GM19025 (cell line): ENCODE results near the gene RREB1.

Experiments
- ATAC-seq: cut with Tn5 transposase; IDR thresholded peaks from one replicate; pipeline ENCODE4 v1.9.1; 2021; ENCODE audit warnings: mild to moderate bottlenecking, low read depth, moderate library complexity; ENCODE audit not compliant: unreplicated experiment

Gene RREB1

DNA sequence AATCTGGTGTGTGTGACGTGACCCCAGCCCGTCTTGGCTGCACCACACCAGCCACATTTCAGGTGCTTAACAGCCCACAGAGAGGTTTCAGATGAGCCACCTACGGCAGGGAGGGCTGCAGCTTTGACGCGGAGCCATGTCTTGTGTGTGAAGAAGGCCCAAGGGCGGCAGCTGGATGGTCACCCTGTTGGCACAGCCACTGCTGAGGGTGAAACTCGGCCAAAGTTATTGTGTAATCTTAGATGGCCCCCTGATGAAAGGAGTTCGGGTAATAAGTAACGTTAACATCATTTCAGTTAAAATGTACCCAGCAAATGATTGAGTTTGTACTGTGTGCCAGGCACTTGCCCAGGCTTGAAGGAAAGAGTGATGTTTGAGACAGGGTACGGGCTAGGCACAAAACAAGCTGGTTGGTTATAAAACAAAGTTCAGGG, 108.1 kb downstream of the RREB1 start:
- ATAC-seq: peak; percentile 84

DNA sequence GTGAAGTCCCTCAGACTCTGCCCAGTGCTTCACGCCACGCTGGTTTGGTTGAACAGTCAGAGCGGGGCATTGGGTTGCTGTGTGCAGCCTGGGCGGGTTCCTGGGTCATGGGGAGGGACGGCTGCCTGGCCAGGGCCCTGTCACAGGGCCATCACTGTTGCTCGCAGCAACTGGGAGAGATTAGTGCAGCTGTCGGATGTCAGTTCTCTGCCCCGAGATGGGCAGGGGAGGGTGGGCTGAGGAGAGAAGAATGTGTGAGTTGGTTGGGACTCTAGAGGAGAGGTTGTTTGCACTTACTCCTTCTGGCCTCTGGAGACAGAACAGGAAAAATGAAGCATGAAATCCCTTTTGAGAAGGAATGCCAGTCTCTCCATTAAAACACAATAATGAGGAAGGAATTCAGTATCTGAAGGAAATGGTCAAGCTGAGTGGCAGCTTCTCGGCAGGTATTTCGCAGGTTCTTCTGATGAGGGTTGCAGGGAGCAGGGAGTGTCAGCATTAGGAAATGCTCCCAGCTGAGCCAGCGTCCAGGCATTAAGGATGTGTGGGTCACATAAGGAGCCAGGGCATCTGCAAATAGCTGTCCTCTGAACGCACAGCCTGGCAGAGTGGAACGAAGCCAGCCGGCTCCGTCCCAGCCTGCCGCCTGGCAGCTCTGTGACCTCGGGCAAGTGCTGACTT, 109.3 kb downstream of the RREB1 start:
- ATAC-seq: no peak

DNA sequence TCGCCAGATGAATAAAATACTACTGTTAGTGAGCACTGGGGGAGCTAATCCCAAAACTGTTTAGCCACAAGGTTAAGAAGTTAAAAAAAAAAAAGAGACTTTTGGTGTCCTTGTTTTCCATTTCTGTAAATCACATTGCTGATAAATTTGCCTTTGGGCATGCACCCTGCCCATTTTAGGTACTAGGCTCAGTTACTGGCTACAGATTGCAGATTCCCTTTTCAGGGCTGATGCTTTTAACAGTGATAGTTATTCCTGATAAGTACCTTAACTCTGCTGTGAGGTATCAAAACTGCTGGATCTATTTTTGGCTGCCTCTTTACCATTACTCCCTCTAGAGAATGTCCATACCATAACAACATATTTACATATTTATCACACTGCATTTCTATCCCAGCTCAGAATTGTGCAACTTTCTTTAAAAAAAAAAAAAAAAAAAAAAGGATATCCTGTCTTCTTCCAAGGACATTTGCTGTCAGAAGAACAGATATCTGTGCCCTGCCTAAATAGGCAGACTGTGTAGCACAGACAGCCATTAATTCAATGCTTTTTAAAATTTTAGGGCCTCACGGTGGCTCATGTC, 110.7 kb downstream of the RREB1 start:
- no peak for ATAC-seq

DNA sequence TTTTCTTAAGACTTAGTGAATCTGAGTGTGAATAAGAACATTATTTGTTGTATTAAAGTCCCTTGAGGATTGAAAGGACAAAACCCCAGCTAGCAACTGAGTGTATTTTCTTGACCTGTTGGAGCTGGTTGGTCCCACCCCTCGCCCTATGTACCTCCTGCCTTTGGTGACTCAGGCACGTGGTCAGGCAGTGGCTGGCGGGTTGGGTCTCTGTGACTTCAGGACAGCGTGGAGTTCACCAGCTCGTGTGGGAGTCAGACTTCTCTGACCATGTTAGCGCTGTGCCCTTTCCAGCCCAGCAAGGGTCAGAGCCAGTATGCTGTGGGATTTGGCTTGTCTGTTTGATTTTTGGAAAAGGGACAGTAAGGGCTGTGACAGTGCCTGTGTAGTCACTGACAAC, 111.5 kb downstream of the RREB1 start:
- no peak for ATAC-seq

DNA sequence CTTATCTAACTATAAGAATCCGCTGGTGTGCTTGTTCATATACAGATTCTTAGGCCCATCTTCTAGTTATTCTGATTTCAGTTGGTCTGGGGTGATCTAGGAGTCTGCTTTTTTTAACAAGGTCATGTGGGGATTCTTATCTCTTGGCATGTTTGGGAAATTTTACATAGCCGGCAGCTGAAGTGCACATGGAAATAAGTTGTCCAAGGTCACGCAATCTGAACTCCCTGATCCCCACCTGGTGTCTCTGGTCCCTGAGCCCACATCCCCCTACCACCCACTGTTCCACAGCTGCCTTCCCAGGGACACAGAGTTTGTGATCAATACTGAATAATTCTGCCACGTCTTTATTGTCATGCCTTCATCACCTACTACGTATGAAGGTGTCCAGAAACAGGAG, 114.4 kb downstream of the RREB1 start:
- ATAC-seq: no peak

DNA sequence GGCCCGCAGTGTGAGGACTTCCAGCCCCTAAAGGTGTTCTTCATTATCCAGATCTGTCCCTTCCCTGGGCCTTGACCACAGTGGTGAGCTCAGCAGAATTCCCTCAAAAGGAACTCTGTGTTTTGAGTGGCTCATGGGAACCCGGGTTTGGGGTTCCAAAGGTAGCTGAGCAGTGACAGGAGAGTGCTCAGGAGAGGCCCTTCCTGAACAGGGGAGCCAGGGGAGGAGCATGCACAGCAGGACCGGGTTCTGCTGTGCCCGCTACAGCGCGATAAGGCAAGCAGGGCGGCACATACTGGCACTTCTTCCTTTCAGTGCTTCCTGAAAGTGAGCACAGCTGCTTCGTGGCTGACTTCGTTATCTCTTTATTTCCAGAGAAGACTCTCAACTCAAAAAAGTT, 117.0 kb downstream of the RREB1 start:
- ATAC-seq: no peak

DNA sequence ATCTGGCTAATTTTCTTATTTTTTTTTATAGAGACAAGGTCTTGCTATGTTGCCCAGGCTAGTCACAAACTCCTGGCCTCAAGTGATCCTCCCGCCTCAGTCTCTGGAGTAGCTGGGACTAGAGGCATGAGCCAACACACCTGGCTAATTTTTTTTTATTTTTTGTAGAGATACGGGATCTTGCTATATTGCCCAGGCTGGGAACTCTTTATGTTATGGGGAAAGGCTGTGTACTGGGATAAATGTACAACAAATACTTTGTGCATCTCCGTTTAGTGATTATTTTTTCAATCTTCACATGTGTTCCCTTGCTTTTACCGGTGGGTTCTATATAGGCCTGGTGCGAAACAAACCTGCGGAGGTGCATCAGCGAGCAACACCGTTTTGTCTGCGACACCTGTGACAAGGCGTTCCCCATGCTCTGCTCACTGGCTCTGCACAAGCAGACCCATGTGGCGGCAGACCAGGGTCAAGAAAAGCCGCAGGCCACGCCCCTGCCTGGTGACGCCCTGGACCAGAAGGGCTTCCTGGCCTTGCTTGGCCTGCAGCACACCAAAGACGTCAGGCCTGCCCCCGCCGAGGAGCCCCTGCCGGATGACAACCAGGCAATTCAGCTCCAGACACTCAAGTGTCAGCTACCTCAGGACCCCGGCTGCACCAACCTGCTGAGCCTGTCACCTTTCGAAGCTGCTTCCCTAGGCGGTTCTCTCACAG, 121.1 kb downstream of the RREB1 start:
- ATAC-seq: no peak

DNA sequence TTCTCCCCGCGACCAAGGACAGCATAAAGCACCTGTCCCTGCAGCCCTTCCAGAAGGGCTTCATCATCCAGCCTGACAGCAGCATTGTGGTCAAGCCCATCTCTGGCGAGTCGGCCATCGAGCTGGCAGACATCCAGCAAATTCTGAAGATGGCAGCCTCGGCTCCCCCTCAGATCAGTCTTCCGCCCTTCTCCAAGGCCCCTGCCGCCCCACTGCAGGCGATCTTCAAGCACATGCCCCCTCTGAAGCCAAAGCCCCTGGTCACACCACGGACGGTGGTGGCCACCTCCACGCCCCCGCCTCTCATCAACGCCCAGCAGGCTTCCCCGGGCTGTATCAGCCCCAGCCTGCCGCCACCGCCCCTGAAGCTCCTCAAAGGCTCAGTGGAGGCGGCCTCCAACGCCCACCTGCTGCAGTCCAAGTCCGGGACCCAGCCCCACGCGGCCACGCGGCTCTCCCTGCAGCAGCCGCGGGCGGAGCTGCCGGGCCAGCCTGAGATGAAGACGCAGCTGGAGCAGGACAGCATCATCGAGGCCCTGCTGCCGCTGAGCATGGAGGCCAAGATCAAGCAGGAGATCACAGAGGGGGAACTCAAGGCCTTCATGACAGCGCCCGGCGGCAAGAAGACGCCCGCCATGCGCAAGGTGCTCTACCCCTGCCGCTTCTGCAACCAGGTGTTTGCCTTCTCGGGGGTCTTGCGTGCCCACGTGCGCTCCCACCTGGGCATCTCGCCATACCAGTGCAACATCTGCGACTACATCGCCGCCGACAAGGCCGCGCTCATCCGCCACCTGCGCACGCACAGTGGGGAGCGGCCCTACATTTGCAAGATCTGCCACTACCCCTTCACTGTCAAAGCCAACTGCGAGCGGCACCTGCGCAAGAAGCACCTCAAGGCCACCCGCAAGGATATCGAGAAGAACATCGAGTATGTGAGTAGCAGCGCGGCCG, 121.9 kb downstream of the RREB1 start:
- no peak for ATAC-seq

DNA sequence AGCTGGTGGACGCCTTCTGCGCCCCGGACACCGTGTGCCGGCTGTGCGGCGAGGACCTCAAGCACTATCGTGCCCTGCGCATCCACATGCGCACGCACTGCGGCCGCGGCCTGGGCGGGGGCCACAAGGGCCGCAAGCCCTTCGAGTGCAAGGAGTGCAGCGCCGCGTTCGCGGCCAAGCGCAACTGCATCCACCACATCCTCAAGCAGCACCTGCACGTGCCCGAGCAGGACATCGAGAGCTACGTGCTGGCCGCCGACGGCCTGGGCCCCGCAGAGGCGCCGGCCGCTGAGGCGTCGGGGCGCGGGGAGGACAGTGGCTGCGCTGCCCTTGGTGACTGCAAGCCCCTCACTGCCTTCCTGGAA, 122.5 kb downstream of the RREB1 start:
- no peak for ATAC-seq

DNA sequence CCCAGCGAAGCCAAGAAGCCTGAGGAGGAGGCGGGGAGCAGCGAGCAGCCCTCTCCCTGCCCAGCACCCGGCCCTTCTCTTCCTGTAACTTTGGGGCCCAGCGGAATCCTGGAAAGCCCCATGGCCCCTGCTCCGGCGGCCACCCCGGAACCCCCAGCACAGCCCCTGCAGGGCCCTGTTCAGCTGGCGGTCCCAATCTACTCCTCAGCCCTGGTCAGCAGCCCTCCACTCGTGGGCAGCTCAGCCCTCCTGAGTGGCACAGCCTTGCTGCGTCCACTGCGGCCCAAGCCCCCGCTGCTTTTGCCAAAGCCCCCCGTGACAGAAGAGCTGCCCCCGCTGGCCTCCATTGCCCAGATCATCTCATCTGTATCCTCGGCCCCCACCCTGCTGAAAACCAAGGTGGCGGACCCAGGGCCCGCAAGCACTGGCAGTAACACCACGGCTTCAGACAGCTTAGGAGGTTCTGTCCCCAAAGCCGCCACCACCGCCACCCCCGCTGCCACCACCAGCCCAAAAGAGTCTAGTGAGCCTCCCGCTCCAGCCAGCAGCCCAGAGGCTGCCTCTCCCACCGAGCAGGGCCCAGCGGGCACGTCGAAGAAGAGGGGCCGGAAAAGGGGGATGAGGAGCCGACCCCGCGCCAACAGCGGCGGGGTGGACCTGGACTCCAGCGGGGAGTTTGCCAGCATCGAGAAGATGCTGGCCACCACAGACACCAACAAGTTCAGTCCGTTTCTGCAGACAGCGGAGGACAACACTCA, 123.4 kb downstream of the RREB1 start:
- ATAC-seq: no peak

DNA sequence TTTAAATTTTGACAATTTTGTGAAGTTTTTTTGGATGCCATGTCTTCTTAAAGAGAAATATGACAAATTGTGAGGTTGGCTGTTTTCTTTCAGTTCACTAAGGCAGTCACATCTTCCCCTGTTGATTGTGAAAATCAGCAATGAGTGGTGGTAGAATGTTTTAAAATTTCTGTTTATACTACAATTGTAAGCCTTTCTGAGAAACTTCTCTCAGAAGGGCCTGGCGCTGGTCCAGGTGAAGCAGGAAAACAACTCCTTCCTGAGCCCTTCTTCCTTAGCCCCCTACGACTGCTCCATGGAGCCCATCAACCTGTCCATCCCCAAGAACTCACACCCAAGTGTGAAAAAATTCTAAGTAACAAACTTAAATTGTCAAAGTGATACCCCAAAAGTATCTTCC, 124.6 kb downstream of the RREB1 start:
- ATAC-seq: no peak

DNA sequence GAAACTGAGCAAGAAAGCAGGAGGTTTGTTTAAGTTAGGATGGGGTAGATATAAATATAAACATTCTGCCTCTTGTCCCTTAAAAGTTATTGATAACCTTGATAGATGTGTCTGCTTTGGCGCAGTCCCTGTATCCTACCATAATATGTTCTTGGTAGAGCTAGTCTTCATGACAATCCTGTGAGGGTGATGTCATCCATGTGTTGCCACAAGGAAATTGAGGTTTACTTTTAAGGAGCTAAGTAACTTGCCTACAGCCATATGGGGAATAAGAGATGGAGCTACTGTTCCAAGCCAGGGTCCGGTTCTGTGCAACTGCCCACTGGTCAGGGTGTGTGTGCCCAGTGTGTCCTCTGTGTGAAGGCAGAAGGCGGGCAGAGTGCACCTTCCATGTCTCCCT, 126.8 kb downstream of the RREB1 start:
- ATAC-seq: no peak

DNA sequence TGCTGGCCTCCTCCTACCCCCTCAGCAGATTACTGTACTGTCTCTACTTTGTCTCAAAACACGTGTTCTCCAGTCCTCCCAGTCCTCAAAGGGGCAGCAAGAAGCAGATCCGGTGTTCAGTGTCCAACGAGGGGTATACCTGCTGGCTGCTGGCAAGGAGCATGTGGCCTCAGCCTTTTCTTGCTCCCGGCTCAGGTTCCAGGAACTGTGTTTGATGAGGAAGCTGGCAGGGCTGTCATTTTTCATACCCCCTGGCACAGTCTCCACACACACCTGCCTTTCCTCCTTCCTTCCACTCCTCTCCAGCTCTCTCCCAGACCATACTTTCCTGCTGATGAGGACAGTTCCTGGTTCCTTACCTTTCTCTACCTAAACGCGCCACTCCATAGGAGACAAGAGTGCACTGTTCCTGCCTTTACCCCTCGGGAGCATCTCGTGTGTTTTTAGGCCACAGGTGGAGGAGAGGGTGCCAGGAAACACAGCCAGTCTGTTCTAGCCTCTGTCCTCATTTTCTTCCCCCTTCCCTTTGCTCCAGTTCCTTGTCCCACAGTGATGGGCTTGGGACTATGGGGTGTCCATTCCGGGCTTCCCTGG, 128.0 kb downstream of the RREB1 start:
- ATAC-seq: no peak

DNA sequence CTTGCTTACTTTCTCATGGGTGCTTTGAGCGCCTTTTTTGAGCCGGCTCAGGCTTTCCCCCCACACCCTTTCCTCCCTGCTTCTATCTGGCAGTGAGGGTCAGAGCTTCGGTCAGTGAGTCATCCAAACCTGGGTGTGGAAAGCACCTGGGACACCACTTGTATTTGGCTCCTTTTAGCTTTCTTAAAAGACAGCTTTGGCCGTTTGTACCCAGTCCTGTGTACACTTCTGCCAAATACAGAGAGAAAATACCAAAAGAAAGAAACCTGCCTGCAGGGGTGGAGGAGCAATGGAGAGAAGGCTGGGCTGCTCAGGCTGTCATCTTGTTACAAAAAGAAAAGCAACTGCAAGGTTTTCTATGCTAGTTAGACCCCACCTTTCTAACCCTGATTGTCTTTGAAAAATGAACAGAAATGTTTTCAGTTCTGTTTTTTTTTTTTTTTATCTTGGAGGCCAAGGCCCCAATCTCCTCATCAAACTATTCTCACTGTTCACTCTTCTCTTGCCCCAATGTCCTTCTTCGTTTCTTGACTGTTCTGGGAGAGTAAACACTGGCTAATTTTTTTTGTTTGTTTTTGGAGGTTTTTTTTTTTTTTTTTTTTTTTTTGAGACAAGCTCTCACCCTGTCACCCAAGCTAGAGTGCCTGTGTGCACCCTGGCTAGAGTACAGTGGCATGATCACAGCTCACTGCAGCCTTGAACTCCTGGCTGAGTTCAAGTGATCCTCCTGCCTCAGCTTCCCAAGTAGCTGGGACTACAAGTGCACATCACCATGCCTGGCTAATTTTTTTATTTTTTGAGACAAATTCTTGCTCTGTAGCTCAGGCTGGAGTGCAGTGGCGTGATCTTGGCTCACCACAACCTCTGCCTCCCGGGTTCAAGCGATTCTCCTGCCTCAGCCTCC, 128.8 kb downstream of the RREB1 start:
- peak; percentile 67 for ATAC-seq

DNA sequence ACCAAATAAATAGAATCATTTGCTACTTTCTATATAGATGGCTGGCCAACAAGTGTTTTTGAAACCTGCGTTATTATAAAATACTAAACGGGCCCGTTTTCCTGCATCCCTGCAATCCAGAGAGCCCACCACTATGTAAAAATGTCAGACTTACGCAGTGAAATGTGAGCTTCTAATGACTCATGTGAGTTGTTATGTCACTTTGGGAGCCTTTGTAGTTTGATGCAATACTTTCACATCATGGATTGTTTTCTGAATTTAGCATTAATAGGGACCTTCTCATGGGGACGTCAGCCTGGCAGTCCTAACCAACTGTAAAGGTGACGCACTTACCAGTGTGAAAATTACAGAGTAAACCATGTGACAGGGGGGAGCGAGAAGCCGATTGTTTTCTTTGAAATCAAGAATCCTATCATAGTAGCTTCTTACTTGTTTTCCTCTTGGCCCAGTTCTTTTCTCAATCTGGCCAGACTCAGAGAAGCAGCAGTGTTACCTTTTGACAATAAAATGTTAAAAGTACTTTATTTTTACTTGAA, 130.0 kb downstream of the RREB1 start:
- no peak for ATAC-seq

DNA sequence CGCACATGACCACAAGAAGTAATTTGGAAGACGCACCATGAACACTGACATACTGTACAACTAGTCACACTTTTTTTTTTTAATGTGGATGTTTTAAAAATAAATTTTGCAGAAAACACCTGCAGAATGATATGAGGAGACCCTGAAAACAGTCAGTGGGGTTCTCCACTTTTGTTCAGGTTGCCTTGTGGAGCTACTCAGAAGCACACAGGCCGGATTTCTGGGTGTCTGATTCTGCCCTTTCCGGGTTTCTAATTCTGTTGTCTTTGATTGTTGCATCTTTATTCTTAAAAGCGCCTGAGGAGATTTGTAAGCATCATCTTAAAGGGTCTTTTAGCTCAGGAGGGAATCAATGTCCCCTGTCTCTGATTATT, 130.8 kb downstream of the RREB1 start:
- no peak for ATAC-seq

DNA sequence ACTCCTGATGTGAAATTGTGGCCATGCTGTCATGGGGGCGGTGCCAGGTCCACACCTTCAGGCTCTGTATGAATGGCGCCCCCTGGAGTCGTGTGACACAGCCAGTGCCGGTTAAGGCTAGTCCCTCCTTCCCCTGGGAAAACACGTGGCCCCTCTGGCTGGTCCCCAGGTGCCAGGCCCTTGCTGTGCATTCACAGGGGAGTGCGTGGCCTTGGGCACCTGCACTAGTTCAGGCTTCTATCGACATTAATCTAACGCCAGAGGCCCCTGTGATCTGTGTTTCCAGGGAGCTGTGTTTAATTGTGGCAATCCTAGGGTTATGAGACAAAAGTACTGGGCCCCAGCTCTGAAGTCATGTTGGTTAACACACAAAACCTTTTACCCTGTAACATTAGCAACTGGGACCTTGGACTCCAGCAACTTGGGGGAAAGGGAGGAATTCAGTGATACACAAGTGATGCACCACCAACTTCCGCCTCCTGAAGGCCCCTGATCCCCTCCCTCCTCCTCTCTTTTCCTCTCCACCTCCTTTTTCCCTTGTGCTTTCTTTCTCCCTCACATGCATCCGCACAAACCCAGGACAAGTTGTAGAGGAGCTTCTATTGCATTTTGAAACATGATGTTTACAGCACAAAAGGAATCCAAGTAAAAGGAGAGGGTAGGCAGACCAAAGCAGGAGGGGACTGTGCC, 131.3 kb downstream of the RREB1 start:
- ATAC-seq: peak; percentile 51

DNA sequence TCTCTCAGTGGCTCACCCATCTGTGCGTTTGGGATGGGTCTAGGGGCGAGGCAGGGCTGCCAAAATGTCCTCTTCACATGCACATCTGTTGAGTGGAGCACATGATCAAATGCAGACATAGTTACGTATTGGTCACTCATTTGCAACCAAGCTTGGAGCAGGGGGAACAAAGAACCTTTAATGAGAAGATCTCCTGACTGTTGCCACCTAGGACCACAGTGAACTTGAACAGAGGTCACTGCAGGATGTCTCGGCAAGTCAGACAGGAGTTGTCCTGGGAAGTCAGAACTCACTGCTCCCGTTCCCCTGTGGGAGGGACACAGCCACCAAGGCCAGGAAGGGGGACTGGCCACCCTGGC, 131.8 kb downstream of the RREB1 start:
- no peak for ATAC-seq
